K562 (cell line): Measurements from ENCODE around the gene RING1. TPM values are rescaled to one million over a fixed set of nuclear protein-coding genes. Genes with fewer than 3 reads are reported as not detected.

Source experiments
- CBX3 ChIP-seq, 2 experiments: IDR thresholded peaks; 1 replicate in 1 of 2; 2 replicates in 1 of 2; pipeline ENCODE4 v1.6.1; 2012; ENCODE audit warnings: inconsistent platforms in 2 of 2, low read length in 2 of 2, borderline replicate concordance in 1 of 2, control low read depth in 1 of 2
- CREB3 ChIP-seq: fragments of 450-650 bp; conservative IDR thresholded peaks from 2 replicates; pipeline ENCODE4 v1.6.1; 2016; ENCODE audit warnings: missing genetic modification characterization, low read depth, mild to moderate bottlenecking, missing compliant biosample characterization, moderate library complexity
- CSDE1 ChIP-seq, 2 experiments: fragments of 450-650 bp; IDR thresholded peaks; 2 replicates each; pipeline ENCODE4 v1.6.1; 2016; ENCODE audit warnings: mild to moderate bottlenecking in 1 of 2
- HBP1 ChIP-seq: fragments of 450-650 bp; formaldehyde crosslinking; IDR thresholded peaks from 2 replicates; pipeline ENCODE4 v1.4.0; 2022; ENCODE audit warnings: missing genetic modification characterization
- HCFC1 ChIP-seq: IDR thresholded peaks from 2 replicates; pipeline ENCODE4 v1.6.1; 2012; ENCODE audit warnings: low read depth, low read length, improper control_type of control experiment
- PTTG1 ChIP-seq: fragments of 450-650 bp; IDR thresholded peaks from 2 replicates; pipeline ENCODE4 v1.6.1; 2016; ENCODE audit warnings: low read depth, mild to moderate bottlenecking, missing genetic modification characterization, missing compliant biosample characterization
- SLC30A9 ChIP-seq: fragments of 250-450 bp; sonication (Bioruptor Pico); IDR thresholded peaks from 2 replicates; pipeline ENCODE4 v1.8.0; 2022; ENCODE audit warnings: mild to moderate bottlenecking, moderate library complexity
- SPI1 ChIP-seq: IDR thresholded peaks from 2 replicates; pipeline ENCODE4 v1.6.1; 2011; ENCODE audit warnings: low read depth, low read length, control low read depth, borderline replicate concordance
- THRB ChIP-seq: fragments of 450-650 bp; formaldehyde crosslinking; conservative IDR thresholded peaks from 2 replicates; pipeline ENCODE4 v1.4.0; 2022; ENCODE audit warnings: mild to moderate bottlenecking, missing genetic modification characterization
- ZNF407 ChIP-seq: fragments of 450-650 bp; IDR thresholded peaks from 2 replicates; pipeline ENCODE4 v1.6.1; 2016; ENCODE audit warnings: low read depth
- ZNF507 ChIP-seq: conservative IDR thresholded peaks from 2 replicates; pipeline ENCODE4 v1.6.1; 2017; ENCODE audit warnings: missing genetic modification characterization, missing compliant biosample characterization
- polyA plus RNA-seq, 8 experiments: library from polyadenylated mRNA; depleted of rRNA in 4 of 8; stranded (reverse) in 5 of 8; unstranded in 3 of 8; fragments of >200 nt; fragmentation: Nextera tagmentation in 2 of 8; fragmentation: Illumina TruSeq in 1 of 8; extraction: Ambion mirVana in 2 of 8; extraction: Trizol in 1 of 8; gene quantifications; 2 replicates each; pipeline versions ENCODE4 v1.2.1 to v1.2.3, GENCODE V29; 2011 to 2014; ENCODE audit warnings: inconsistent platforms in 1 of 8, missing spikeins in 1 of 8
- total RNA-seq, 7 experiments: library from RNA; depleted of rRNA in 6 of 7; stranded (reverse); fragments of >200 nt in 6 of 7; fragmentation: Illumina TruSeq in 2 of 7; extraction: Trizol in 2 of 7; gene quantifications; 2 replicates each; pipeline versions ENCODE4 v1.2.1 to v1.2.3, GENCODE V29; 2011 to 2021; ENCODE audit warnings: low replicate concordance in 1 of 7

Gene RING1
- total and polyA plus RNA-seq, 9 of the 15 experiments (the other 6 are each of a cell fraction or from before 2014, with no cell fraction given) = 4.2 to 59.1 (median 36.9) TPM

- TF ChIP-seq ZNF407 (no peak), SPI1 (peak; percentile 81), THRB (CRISPR knock-in tag) (peak; percentile 53; the same call in 1 of the 2 replicates), CREB3 (tag) (0 out of 2 replicates have a peak, but pooled peaks have one; percentile 69), SLC30A9 (CRISPR knock-in tag) (no peak), ZNF507 (tag) (no peak), CSDE1 (IDR thresholded peaks at IDR 0.05) (0 out of 4 replicates have a peak, but pooled peaks of 1 of the 2 experiments have one; percentile 44), PTTG1 (peak; percentile 20; the same call in 1 of the 2 replicates), HCFC1 (no peak; the same call in 1 of the 2 replicates), CBX3 (IDR thresholded peaks at IDR 0.05; ENCODE audit: borderline replicate concordance in 1 of 2, low read length in 2 of 2) (peak in 1 of 2 experiments; percentile 95; a peak in 1 of 3 replicates), HBP1 (CRISPR knock-in tag) (0 out of 2 replicates have a peak, but pooled peaks have one; percentile 9)
Observed at GRCh38 chr6:33183071-33183683, 25.1 kb upstream of the RING1 start (continued).
